ENCODE results near the gene UMODL1.
A peak's percentile ranks its signal among the peaks of the same experiment; 100 is the strongest.
"Not testable (repeated sequence)": the region's sequence is repeated elsewhere in the genome, so short reads cannot be mapped to it uniquely, and the experiment has no call there.

The UMODL1 gene

GRCh38 chr21:42102076-42102475, 31.0 kb downstream of the UMODL1 start:
- DNase-seq: no peak

- DNase-seq: no peak
Measured at GRCh38 chr21:42102526-42102925, 31.4 kb downstream of the UMODL1 start.

DNA sequence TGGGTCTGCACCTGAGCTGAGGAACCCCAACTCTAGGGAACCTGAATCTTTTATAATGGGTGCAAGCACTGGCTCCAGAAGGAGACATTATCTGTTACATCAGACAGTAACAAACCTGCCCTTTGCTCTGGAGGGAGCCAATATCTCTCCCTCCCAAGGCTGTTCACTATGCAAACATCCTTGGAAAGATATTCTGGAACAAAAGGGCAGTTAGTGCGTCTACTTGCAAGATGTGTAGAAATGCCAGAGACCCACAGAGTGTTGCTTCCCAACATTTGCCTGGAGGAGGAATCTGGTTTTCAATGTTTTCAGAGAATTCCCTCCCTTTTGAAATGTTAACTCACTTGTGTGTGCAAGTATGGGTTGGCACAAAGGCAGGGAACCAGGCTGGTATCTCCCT, 31.9 kb downstream of the UMODL1 start:
- DNase-seq: no peak

DNA sequence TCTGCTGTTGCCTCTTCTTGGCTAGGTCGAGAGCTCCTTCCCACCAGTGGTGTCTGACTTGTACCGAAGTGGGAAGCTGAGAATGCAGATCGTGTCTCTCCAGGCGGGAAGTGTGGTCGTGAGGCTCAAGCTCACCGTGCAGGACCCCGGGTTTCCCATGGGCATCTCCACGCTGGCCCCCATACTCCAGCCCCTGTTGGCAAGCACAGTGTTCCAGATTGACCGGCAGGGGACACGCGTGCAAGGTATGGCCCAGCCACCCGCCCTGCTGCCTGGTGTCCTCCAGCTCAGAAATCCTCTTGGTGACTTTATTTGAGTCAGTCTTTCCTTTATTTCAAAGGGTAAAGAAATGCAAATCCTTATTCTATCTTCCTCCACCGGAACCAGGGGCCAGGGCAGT, 32.7 kb downstream of the UMODL1 start:
- DNase-seq: no peak

GRCh38 chr21:42105476-42106315, 34.6 kb downstream of the UMODL1 start:
- no peak for DNase-seq

- DNase-seq: no peak
Measured at GRCh38 chr21:42106425-42106824, 35.3 kb downstream of the UMODL1 start.

DNA sequence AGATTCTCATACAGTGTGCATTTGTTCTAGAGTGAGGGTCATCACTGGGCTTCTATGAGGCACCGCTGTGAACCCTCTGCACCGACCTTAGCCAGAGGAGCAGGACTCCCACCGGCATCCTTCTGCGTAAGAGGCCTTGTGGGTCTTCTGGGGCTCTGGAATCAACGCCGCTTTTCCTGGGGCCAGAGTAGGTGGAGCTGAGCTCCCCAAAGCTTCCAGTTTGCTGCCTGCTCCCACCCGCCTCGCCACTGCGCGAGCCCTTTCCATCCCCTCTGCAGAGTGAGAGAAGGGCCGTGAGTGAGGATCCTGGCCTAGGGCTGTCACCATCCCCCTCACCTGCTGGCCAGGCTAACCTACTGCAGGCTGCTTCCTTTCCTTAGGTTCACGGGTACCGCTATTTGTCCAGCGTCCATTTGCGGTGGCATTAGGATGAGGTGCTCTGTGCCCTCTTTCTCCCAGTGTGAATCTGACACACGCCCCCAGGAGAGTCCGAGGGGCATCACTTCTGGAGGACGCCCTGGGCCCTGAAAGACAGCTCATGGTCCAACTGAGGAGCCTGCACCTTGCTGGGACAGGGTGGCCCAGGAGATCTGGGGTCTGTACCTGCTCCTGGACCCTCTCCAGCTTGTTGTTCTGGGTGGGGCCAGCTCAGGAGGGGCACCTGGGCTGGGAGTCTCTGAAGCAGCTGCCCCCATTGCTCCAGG, 36.2 kb downstream of the UMODL1 start:
- DNase-seq: no peak

DNA sequence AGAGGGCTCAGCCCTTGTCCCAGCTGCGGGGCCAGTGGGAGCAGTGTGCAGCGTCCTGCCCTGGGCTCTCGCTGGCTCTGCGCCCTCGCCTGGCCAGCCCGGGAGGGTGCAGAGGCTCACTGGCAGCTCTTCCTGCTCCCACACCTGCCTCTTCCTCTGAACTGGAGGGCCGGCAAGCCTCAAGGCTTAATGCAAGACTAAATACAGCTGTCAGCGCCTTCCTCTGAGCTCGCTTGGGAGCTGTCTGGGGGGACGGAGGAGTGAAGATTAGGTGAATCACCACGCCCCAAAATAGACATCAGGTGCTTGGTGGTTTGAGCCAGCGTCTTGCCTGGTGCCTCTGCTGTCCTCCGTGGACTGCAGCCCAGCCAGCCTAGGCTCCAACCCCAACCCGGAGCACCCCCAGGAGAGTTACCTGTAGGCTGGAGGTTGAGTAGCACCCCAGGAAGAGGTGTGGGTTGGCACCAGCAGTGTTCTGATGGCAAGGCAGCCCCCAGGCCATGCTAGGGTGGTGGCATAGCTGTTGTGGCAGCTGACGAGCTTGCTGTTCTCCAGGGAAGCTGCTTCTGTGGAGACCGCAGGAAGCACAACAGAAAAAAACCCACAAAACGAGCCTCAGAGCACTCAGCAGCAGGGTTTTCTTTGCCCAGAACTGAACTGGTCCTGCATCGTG, 36.9 kb downstream of the UMODL1 start:
- peak; percentile 46 for DNase-seq

GRCh38 chr21:42108554-42109340, 37.6 kb downstream of the UMODL1 start:
- no peak for DNase-seq

DNA sequence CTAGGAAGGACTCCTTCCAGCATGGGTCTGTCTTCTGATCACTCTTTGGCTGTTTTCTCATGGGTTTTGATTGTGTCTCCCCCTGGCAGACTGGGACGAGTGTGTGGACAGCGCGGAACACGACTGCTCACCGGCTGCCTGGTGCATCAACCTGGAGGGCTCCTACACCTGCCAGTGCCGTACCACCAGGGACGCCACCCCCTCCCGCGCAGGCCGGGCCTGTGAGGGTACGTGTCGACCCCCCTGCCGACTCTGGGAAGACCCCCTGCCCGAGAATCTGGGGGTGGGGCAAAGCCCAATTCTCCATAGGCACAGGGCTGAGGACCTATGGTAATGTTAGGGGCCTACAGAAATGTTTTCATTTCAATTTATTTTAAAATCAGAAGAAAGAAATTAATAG, 38.4 kb downstream of the UMODL1 start:
- DNase-seq: no peak

GRCh38 chr21:42109873-42110525, 38.9 kb downstream of the UMODL1 start:
- no peak for DNase-seq

- no peak for DNase-seq
Measured at GRCh38 chr21:42110691-42111469, 39.8 kb downstream of the UMODL1 start.

GRCh38 chr21:42111470-42111743, 40.3 kb downstream of the UMODL1 start:
- no peak for DNase-seq

DNA sequence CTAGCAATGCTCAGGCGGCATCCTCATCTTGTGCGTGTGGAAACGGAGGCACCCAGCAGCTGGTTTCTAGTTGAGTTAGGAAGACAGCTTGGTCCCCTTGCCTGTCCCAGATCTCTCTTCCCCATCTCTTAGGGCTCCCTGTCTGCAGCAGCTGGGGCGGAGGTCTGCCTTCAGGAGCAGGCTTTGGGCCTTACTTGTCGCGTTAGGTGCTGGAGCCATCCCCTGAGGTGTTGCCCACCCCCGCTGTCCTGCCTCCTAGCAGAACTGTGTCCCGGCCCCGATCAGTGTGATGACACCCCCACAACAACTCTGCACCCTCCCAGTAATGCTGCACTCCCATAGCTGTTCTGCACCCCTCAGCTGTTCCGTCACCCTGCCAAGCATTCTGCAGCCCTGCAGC, 40.7 kb downstream of the UMODL1 start:
- no peak for DNase-seq

DNA sequence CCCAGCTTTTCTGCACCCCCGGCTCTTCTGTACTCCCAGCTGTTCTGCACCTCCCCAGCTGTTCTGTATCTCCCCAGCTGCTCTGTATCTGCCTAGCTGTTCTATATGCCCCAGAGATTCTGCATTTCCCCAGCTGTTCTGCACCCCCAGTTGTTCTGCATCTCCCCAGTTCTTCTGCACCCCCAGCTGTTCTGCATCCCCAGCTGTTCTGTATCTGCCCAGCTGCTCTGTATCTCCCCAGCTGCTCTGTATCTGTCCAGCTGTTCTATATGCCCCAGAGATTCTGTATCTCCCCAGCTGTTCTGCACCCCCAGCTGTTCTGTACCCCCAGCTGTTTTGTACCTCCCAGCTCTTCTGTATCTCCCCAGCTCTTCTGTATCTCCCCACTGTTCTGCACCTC, 41.1 kb downstream of the UMODL1 start:
- DNase-seq: no peak

DNA sequence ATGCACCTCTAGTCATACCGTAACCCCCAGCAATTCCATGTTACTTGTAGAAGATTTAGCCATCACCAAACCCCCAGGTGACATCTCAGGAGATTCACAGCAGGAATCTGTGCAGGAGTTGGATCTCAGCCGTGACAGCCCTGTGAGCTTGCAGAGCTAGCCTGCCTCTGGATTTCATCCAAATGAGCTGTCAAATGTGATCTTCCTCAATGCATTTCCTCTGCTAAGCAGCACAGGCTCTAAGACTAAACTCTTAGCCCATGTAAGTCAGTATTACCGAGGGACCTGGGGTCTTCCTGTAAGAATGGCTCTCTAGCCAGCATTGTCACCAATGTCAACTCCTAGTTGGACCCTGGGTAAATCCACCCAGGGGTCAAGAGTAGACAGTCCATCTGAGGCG, 41.7 kb downstream of the UMODL1 start:
- no peak for DNase-seq

DNA sequence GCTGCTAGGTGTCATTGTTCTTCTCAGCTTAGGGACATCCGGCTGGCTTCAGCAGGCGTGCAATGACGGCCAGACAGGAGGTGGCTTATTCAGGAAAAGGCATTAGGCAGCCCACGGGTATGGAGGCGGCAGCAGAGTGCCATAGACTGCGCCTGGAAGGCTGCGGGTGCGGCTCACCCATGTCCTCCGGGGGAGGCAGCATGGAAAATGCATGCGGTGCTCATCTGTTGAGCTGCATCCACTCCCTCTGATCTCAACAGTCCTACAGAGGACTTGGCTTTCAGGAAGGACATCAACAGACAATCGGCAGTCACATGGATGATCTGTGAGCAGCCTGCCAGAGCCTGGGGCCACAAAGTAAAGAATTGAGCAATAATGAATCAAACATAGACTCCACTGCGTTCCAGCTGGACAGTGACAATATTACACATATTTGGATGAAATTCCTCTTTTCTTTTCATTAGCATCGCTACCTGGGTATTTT, 42.9 kb downstream of the UMODL1 start:
- no peak for DNase-seq

GRCh38 chr21:42114646-42115045, 43.5 kb downstream of the UMODL1 start:
- no peak for DNase-seq

- DNase-seq: no peak
Measured at GRCh38 chr21:42115136-42115683, 44.1 kb downstream of the UMODL1 start.

DNA sequence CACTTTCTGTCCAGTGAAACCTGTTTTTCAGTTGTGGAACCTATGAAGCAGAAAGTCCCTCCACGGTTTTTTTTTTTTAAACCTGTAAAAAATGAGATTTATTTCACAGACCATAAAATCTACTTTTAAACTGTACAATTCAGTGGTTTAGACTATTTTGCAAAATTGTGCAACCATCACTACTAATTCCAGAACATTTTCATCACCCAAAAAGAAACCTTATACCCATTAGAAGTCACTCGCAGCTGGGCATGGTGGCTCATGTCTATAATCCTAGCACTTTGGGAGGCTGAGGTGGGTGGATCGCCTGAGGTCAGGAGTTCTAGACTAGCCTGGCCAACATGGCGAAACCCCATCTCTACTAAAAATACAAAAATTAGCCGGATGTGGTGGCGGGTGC, 45.4 kb downstream of the UMODL1 start:
- DNase-seq: not testable (repeated sequence)

DNA sequence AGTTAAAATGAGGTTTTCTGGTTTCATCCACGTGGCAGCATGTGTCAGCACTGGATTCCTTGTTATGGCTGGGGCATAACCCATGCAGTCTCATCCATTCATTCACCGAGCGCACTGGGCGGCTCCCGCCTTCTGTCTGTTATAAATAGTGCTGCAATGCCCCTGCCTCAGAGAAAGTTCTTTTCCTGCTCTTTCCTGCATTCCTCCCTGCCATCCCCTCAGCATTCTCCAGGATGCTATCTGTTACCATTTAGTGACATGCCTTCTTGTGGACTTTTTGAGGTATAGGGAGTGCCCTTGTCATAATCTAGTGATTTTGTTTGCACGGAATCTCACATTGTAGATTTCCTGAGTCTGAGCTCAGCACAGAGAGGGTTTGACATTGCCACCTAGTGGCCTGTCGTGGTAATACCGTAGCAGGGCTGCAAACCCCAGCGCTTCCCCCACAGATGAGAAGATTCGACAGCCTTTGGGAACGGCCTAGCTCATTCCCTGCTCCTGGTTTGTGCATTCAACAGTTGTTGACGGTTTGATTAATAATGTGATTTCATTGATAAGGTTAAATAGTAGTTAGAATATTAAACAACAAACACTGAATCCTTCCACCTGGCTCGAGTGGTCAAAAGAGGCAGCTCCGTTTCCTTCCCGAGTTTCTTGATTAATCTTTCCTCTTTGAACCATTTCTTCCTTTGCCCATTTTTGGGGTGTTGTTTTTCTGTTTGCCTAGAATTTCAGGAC, 46.3 kb downstream of the UMODL1 start:
- peak; percentile 62 for DNase-seq
